ENCODE measurements around the gene HELQ. TPM values are rescaled to one million over a fixed set of nuclear protein-coding genes. Genes with fewer than 3 reads are reported as not detected.

Gene HELQ
- total RNA-seq, 1 experiment from 2014 or later, result 10.9 TPM

DNA sequence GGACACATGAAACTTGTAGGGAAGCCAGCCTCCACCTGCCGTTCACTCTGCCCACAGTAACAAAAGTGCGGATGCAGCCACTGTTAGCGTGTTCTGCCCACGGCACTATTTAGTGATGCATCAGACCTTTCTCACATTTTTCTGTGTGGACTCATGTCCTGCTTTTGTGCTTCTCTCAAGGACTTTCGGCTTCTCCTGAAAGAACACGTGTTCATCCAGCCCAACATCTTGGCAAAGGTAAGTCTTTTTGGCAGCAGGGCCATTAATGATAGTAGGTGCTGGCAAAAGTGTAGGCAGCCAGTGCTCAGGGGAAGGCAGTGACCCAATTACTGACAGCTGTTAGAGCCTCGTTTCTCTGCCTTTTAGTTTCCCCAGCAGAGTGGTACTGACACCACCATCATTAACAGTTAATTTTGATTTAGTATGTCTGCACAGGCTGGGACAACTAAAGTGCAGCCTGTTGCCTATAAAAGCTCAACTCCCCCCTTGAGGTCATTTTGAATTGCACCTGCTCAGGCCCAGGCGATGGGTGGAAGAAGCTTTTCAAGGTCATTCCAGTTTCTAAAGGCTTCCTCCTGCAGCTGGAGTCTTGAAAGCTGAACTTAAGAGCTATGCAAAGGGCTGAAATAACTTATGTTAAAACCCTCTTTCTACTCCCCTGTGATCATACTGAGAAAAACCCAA is 66.4 kb downstream of the HELQ start:
- DNase-seq (ENCODE audit: low read depth, low spot score), result no peak
- in situ Hi-C loops (cut with HindIII; ENCODE audit: low pct_unique_long_range_greater_than_20kb, low sequenced_read_pairs), result no loop called here

DNA sequence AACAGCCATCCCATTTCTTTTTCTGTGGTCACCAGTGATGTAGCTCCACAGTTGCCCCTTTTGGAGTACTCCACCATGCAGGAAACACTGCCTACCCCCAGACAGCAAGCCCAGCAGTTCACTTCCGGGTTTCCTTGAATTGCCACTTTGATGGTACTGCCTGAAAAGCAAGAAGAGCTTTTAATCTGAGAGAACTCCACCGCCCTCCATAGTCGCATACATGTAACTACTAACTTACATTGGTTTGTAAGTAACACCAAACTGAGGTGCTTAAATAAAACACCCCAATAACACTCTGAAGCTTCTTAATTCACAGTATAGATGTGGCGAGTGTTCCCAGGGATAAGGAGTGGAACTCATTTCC is 67.3 kb downstream of the HELQ start:
- in situ Hi-C loops (cut with HindIII; ENCODE audit: low pct_unique_long_range_greater_than_20kb, low sequenced_read_pairs), result no loop called here
- DNase-seq (ENCODE audit: low read depth, low spot score), result peak; percentile 29

DNA sequence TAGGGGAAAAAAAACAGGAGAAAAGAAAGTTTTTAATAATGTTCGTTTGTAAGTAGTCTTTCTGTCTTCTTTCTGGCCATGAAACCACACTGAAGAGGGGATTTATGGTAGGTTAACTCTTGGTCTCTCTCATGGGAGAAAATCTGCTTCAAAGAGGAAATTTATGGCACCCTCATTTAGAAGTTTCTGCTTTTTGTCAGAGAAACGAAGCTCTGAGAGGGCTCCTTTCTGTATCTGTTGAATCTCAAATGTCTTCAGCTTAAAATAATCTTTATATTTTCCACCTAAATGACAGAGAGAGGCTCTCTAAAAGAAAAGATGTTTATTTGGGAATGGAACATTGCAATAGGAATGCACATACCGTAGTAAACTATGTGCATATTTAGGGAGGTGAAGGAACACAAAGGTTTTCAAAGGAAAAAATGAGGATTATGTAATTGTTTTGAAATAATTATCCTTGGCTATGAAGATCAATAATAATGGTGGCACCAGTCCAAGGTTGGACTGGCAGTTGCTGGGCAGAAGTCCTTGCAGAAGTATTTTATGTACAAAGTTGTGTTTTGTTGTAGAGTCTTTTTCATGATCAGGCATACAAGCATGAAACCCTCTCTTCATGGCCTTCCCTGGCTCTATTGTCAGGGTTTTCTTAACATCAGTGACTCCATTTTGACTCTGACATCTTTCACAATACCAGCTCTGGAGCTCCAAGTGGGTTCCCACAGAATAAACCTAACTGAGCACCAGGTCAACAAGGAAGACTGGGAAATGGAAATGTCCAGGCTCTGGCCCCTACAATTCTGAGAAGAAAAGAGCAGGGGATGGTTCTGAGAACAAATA is 67.9 kb downstream of the HELQ start:
- in situ Hi-C loops (cut with HindIII; ENCODE audit: low pct_unique_long_range_greater_than_20kb, low sequenced_read_pairs), result no loop called here

DNA sequence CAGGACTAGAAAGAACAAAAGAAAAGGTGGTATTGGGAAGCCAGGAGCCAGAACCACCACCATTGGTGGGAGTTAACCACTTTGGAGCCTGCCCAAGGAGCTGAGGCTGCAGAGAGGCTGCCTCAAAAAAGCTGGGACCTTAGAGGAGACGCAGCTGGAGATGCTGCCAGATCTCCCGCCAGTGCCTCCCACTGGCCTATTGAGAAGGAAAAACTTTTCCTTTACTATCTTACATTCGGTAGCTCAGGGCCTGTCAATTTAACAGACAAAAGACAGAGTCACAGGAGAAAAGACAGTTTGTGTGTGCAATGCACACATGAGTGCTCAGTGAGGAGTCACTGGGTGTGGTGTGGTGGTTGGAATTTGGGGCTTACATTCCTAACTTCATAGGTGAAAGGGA is 68.6 kb downstream of the HELQ start:
- in situ Hi-C loops (cut with HindIII; ENCODE audit: low pct_unique_long_range_greater_than_20kb, low sequenced_read_pairs), result no loop called here

More for the DNA sequence above, 67.9 kb downstream of the HELQ start:
- no peak for DNase-seq (ENCODE audit: low read depth, low spot score)

DNA sequence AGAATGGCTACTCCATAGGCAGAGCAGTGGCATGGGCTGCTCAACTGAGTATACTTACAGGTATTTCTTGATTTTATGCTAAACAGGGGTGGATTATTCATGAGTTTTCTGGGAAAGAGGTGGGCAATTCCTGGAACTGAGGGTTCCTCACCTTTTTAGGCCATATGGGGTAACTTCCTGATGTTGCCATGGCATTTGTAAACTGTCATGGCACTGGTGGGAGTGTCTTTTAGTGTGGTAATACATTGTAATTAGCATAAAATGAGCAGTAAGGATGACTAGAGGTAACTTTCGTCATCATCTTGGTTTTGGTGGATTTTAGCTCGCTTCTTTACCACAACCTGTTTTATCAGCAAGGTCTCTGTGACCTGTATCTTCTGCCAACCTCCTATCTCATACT is 72.8 kb downstream of the HELQ start:
- in situ Hi-C loops (cut with HindIII; ENCODE audit: low pct_unique_long_range_greater_than_20kb, low sequenced_read_pairs), result no loop called here
- DNase-seq (ENCODE audit: low read depth, low spot score), result no peak

More for the DNA sequence above, 68.6 kb downstream of the HELQ start:
- no peak for DNase-seq (ENCODE audit: low read depth, low spot score)

DNA sequence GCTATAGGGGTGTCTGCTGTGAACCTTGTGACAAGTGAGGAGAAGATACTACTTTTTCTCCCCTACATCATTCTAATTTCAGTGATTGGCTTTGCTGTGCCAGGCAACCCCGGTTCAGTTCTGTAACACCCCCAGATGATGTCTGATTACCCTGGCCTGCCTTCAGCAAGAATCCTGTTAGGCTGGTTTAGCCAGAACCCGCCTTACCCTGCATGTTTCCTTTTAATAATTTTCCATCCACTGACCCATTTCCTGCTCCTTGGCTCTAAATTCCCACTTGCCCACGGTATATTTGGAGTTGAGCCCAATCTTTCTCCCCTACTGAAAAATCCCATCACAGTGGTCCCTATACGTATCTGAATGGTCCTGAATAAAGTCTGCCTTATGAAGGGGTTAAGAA is 74.5 kb downstream of the HELQ start:
- in situ Hi-C loops (cut with HindIII; ENCODE audit: low pct_unique_long_range_greater_than_20kb, low sequenced_read_pairs), result no loop called here
- no peak for DNase-seq (ENCODE audit: low read depth, low spot score)

DNA sequence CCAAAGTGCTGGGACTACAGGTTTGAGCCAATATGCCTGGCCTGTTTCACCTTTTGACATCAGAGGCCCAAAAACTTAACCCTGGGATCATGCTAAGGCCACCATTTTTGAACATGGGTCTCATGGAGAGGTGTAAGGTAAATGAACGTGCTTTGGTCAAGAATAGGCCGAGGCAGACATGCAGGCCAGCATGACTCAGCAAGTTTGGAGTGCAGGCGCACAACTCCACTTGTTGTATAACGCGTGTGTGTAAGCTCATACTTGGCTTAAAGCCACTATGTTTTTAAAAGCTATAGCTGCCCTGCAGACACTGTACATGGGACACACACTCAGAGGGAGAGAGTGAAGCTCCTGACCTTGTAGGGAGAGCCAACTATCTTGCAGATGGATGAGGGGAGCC is 77.2 kb downstream of the HELQ start:
- no peak for DNase-seq (ENCODE audit: low read depth, low spot score)
- in situ Hi-C loops (cut with HindIII; ENCODE audit: low pct_unique_long_range_greater_than_20kb, low sequenced_read_pairs), result no loop called here

DNA sequence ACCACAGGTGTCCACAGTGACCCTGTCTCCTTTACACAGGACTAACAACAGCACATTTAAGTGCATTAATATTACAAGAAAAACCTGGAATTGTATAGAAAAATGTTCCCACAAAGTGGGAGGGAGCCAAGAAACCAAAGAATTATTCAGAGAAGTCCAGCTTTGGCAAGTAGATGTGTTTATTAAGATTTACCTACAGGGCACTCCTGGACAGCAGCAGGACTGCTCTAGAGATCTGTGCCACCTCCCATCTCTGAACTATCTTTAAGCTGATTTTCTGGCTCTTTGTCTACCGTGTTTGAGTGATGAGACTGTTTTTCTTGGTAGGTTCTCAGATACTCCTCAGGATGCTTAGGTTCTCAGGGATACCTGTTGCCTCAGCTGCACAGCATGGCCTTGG is 82.7 kb downstream of the HELQ start:
- DNase-seq (ENCODE audit: low read depth, low spot score), result no peak
- in situ Hi-C loops (cut with HindIII; ENCODE audit: low pct_unique_long_range_greater_than_20kb, low sequenced_read_pairs), result no loop called here

DNA sequence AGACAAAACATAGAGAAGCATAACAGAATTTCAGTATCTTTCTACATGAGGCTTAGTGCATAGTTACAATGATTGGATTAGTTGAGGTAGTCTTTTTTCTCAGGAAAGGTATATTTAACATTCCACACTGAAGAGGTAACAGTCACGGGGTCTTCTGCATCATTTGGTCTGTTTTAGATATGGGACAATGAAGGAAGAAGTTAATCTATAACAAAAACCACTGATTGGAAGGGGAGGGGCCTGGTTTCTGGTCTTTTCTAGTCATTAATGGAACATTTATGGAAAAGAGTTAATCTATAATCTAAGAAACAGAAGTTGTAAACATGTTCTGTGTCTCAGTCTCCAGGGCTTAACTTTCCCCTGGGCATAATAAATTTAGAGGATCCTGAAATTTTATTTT is 83.7 kb downstream of the HELQ start:
- no peak for DNase-seq (ENCODE audit: low read depth, low spot score)
- in situ Hi-C loops (cut with HindIII; ENCODE audit: low pct_unique_long_range_greater_than_20kb, low sequenced_read_pairs), result no loop called here

DNA sequence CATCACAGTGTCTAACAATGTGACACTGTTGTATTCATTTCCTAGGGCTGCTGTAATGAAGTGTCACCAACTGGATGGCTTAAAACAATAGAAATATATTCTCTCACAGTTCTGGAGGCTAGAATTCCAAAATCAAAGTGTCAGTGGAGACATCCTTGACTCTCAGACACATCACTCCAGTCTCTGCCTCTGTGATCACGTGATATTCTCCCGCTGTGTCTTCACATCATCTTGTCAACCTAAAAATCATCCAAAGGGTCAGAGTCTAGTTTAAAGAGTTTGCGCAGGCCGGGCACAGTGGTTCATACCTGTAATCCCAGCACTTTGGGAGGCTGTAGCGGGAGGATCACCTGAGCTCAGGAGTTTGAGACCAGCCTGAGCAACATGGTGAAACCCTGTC is 84.4 kb downstream of the HELQ start:
- in situ Hi-C loops (cut with HindIII; ENCODE audit: low pct_unique_long_range_greater_than_20kb, low sequenced_read_pairs), result no loop called here
- no peak for DNase-seq (ENCODE audit: low read depth, low spot score)

DNA sequence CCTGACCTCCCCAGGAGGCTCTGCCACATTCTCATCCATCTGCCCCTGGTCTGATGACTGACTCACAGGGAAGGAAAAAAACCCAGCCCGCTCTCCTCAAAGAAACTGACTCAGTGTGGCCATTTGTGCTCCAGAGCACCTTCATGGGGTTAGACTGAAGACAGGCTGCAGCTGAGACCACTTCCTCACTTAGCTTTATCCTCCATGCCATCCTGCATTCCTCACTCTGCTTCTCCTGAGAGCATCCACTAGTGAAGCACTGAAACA is 85.0 kb downstream of the HELQ start:
- no peak for DNase-seq (ENCODE audit: low read depth, low spot score)
- in situ Hi-C loops (cut with HindIII; ENCODE audit: low pct_unique_long_range_greater_than_20kb, low sequenced_read_pairs), result no loop called here

DNA sequence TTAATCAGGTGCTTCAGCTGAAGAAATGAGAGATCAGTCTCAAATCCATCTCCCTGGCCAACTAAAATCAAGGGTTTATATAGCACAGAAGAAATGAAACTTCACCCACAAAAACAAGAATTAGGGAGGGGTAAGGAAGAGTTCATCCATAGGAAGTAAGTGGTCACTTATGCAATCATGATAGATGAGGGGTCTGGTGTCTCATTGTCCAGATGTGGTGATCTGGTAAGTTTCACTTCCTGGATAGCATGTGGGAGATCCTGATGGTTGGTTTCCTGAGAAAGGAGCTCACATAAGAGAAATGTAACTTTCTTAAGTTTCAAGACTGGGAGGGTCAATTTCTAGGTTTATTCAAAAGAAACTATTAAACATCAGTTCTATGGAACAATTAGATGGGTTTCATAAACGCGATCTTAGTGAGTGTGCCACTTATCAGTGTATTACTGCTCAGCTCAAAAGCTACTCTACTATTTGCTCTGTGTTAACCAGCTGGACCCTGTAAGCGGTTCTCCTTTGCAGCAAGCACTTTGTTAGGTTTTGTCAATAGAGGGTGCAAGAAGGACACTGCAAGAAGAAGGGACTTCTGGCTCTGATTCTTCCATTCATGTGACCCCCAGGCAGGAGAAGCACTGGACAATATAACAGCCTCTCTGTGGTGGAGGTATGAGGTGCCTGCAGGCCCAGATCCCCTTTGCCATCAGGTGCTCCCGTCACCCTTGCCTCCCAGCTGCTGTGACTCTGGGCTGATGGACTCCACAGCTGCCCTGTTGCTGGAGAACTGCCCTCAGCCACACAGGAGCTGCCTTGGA is 85.6 kb downstream of the HELQ start:
- in situ Hi-C loops (cut with HindIII; ENCODE audit: low pct_unique_long_range_greater_than_20kb, low sequenced_read_pairs), result no loop called here
- peak; percentile 34 for DNase-seq (ENCODE audit: low read depth, low spot score)

DNA sequence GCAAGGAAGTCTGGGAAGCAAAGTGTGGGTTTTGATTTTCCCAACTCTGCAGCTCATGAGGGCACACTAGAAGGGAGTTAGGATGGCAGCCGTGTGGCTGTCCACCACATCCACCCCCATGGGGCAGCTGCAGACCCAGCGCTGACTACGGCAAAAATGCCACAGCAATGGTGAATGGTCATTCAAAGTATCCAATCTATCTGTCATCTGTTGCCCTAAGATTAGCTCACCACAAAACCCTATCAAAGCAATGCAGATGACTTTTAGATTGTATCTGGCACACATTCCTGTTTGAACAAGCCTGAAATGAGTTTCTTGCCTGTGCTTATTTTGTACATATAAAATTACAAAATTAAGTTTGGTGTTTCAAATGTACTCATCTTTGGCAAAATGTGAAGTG is 91.3 kb downstream of the HELQ start:
- in situ Hi-C loops (cut with HindIII; ENCODE audit: low pct_unique_long_range_greater_than_20kb, low sequenced_read_pairs), result no loop called here

DNA sequence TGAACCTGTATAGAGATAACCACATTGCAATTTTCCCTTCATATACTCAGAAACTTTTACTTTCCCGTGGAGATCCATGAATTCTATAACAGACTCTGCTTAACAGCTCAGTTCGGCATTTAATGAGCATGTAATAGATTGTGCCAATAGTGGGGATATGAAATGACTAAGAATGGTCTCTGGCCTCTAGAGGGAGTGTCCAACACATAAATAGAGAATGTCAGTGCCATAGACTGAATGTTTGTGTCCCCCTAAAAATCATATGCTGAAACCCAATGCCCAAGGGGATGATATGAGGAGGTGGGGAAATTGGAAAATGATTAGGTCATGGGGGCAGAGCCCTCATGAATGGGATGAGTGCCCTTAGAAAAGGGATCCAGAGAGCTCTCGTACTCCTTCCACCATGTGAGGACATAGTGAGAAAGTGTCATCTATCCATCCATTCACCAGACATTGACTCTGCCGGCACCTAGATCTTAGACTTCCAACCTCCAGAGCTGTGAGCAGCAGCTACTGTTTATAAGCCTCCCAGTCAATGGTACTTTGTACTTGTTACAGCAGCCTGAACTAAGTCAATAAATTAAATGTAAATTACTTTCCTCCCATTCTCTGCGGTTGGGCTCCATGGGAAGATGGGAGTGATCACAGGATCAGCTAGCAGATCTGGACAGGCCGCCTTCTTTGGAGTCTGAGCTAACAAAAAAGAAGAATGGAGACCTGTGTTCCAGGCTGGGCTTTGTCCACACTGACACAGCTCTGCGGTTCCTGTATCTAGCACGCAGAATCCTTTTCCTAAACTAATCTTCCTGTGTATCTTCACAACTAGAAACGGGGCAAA is 92.9 kb downstream of the HELQ start:
- peak; percentile 59 for DNase-seq (ENCODE audit: low read depth, low spot score)
- in situ Hi-C loops (cut with HindIII; ENCODE audit: low pct_unique_long_range_greater_than_20kb, low sequenced_read_pairs), result no loop called here

More for the DNA sequence above, 91.3 kb downstream of the HELQ start:
- no peak for DNase-seq (ENCODE audit: low read depth, low spot score)

DNA sequence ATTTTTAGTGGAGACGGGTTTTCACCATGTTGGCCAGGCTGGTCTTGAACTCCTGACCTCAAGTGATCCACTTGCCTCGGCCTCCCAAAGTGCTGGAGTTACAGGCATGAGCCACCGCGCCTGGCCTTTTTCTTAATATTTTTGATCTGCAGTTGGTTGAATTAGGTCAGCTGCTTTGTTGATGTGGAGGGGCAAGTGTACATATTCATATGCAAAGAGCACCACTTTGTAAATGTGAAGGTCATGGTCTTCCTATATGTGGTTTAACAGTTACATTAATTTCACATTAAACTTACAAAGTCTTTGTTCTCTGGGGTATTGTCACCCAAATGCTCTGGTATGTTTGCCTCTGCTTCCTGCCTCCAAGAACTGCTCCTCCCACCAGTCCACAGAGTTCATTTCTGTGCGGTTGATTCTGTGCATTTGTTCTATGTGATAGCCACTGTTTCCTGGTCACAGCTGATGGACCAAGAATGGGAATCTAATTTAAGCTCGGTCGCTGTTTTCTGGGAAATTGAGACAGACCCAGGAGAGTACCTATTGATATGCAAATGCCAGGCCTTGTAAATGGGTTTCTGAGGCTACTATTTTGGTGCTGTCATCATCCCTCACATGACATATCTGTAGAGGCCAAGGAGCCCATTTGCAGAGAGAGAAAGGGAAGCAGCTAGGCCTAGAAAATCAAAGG is 94.1 kb downstream of the HELQ start:
- in situ Hi-C loops (cut with HindIII; ENCODE audit: low pct_unique_long_range_greater_than_20kb, low sequenced_read_pairs), result no loop called here

DNA sequence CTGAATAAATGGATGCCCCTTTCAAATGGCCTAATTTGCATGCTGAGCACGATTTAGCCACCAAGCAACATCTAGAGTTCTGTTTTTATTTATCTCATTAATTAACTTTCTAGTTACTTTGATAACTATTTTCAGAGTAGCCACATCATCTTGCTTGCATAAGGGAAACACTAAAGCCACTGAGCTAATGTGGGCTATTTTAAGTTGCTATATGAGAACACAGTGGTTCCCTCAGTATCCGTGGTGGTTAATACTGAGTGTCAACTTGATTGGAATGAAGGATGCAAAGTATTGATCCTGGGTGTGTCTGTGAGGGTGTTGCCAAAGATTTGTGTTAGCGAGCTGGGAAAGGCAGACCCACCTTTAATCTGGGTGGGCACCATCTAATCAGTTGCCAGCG is 95.6 kb downstream of the HELQ start:
- DNase-seq (ENCODE audit: low read depth, low spot score), result no peak
- in situ Hi-C loops (cut with HindIII; ENCODE audit: low pct_unique_long_range_greater_than_20kb, low sequenced_read_pairs), result no loop called here

More for the DNA sequence above, 94.1 kb downstream of the HELQ start:
- DNase-seq (ENCODE audit: low read depth, low spot score), result peak; percentile 4

DNA sequence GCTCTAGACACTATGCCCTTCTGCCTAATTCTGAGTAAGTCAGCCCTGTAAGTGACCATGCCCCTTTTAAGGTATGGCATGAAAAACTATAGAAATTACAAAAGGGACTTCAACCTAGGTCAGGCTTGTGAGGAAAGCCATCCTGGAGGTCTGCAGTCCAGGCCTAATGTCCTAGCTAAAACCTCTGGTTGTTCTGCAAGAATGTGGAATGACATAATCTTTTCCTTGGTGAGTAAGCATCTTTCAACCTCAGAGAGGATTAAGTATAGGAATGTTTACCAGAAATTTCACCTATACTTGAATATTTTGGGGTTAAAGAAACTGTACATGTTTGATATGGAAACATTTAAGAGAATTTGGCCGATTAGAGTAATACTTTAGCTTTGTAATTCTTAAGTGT is 97.2 kb downstream of the HELQ start:
- in situ Hi-C loops (cut with HindIII; ENCODE audit: low pct_unique_long_range_greater_than_20kb, low sequenced_read_pairs), result no loop called here
- DNase-seq (ENCODE audit: low read depth, low spot score), result no peak

Measured in SK-MEL-5 (cell line).